Osteocyte (in vitro differentiated cells): Measurements from ENCODE around the gene LRRC46. TPM values are rescaled to one million over a fixed set of nuclear protein-coding genes. Genes with fewer than 3 reads are reported as not detected.
A peak's percentile ranks its signal among the peaks of the same experiment; 100 is the strongest.

Experiments
- DNase-seq: peaks from one replicate; pipeline ENCODE4 v3.0.0; 2021; ENCODE audit warnings: mixed read lengths; ENCODE audit not compliant: unreplicated experiment; ENCODE audit errors: extremely low spot score
- H3K27ac Mint-ChIP-seq: one replicate; pipeline ENCODE4 v1.8.0; 2021; ENCODE audit warnings: mild to moderate bottlenecking, mixed read lengths; ENCODE audit not compliant: unreplicated experiment
- H3K27me3 Mint-ChIP-seq: one replicate; pipeline ENCODE4 v1.8.0; 2021; ENCODE audit warnings: mixed read lengths; ENCODE audit not compliant: unreplicated experiment
- H3K36me3 Mint-ChIP-seq: one replicate; pipeline ENCODE4 v1.8.0; 2021; ENCODE audit warnings: mixed read lengths; ENCODE audit not compliant: unreplicated experiment
- H3K4me1 Mint-ChIP-seq: one replicate; pipeline ENCODE4 v1.8.0; 2021; ENCODE audit warnings: mixed read lengths; ENCODE audit not compliant: unreplicated experiment
- H3K4me3 Mint-ChIP-seq: one replicate; pipeline ENCODE4 v1.8.0; 2021; ENCODE audit warnings: mild to moderate bottlenecking, moderate library complexity, mixed read lengths; ENCODE audit not compliant: unreplicated experiment
- H3K9me3 Mint-ChIP-seq: one replicate; pipeline ENCODE4 v1.8.0; 2021; ENCODE audit warnings: mixed read lengths; ENCODE audit not compliant: unreplicated experiment
- CTCF ChIP-seq: fragments of 200-600 bp; sonication (generic); IDR thresholded peaks from 2 replicates; pipeline ENCODE4 v1.5.0; 2021; ENCODE audit warnings: antibody characterized with exemption, mild to moderate bottlenecking, moderate library complexity
- total RNA-seq: library from RNA; stranded (reverse); gene quantifications from 2 replicates; pipeline ENCODE4 v1.2.1, GENCODE V29; 2021

The LRRC46 gene
- total RNA-seq, 1 donor from 2014 or later = 0.54 TPM

- Mint-ChIP-seq H3K4me1 (peaks cover 30% of the 10 kb centered on the region), H3K36me3 (no peaks in the 10 kb centered on the region), H3K4me3 (peak overlapping the region; percentile 98), H3K27ac (peak overlapping the region; percentile 78), H3K27me3 (peaks cover 18% of the 10 kb centered on the region), H3K9me3 (no peaks in the 10 kb centered on the region)
- TF ChIP-seq CTCF = no peak
- DNase-seq = no peak
These were observed 10.2 kb downstream of the LRRC46 start for GRCh38 chr17:47841488-47842291.

- H3K27ac Mint-ChIP-seq = no peak overlapping the region
- H3K4me1 Mint-ChIP-seq = peaks cover 26% of the 10 kb centered on the region
- DNase-seq = no peak
- H3K36me3 Mint-ChIP-seq = no peaks in the 10 kb centered on the region
- TF ChIP-seq CTCF = no peak
- no peak overlapping the region for H3K4me3 Mint-ChIP-seq
- H3K27me3 Mint-ChIP-seq = peaks cover 26% of the 10 kb centered on the region
- H3K9me3 Mint-ChIP-seq = no peaks in the 10 kb centered on the region
These were observed 11.9 kb downstream of the LRRC46 start for GRCh38 chr17:47843391-47843730.

- H3K27me3 Mint-ChIP-seq = peaks cover 33% of the 10 kb centered on the region
- no peak overlapping the region for H3K27ac Mint-ChIP-seq
- no peak overlapping the region for H3K4me3 Mint-ChIP-seq
- H3K4me1 Mint-ChIP-seq = peaks cover 26% of the 10 kb centered on the region
- DNase-seq = no peak
- no peaks in the 10 kb centered on the region for H3K9me3 Mint-ChIP-seq
- no peak for TF ChIP-seq CTCF
- H3K36me3 Mint-ChIP-seq = no peaks in the 10 kb centered on the region
These were observed 12.8 kb downstream of the LRRC46 start for GRCh38 chr17:47844227-47844626.

GRCh38 chr17:47844814-47845715, 13.6 kb downstream of the LRRC46 start:
- H3K4me1 Mint-ChIP-seq = peaks cover 22% of the 10 kb centered on the region
- no peak overlapping the region for H3K27ac Mint-ChIP-seq
- DNase-seq = no peak
- peaks cover 38% of the 10 kb centered on the region for H3K27me3 Mint-ChIP-seq
- H3K9me3 Mint-ChIP-seq = no peaks in the 10 kb centered on the region
- no peak overlapping the region for H3K4me3 Mint-ChIP-seq
- no peaks in the 10 kb centered on the region for H3K36me3 Mint-ChIP-seq
- TF ChIP-seq CTCF = peak; percentile 49

- H3K27me3 Mint-ChIP-seq = peaks cover 43% of the 10 kb centered on the region
- H3K4me3 Mint-ChIP-seq = no peak overlapping the region
- H3K9me3 Mint-ChIP-seq = no peaks in the 10 kb centered on the region
- DNase-seq = no peak
- no peaks in the 10 kb centered on the region for H3K36me3 Mint-ChIP-seq
- no peak for TF ChIP-seq CTCF
- peaks cover 19% of the 10 kb centered on the region for H3K4me1 Mint-ChIP-seq
- no peak overlapping the region for H3K27ac Mint-ChIP-seq
These were observed 14.2 kb downstream of the LRRC46 start for GRCh38 chr17:47845716-47846075.
